SK-N-SH (cell line): ENCODE measurements around the gene SPRED1. TPM values are rescaled to one million over a fixed set of nuclear protein-coding genes. Genes with fewer than 3 reads are reported as not detected.

ENCODE experiments used
- CTCF ChIA-PET: fragments of 300-600, 350-600 bp; formaldehyde crosslinking; extraction: SDS; loops from one replicate; lab custom pipeline; 2021; lab: Yijun Ruan, JAX
- POLR2A ChIA-PET: fragments of 350-600 bp; sonication (Branson Sonifier 250); formaldehyde crosslinking; extraction: SDS; loops from one replicate; lab custom pipeline; 2020; ENCODE audit warnings: antibody characterized with exemption, inconsistent platforms; lab: Yijun Ruan, JAX
- DNase-seq: peaks from one replicate; pipeline ENCODE4 v3.0.0; 2012
- H2AFZ ChIP-seq: fragments of 200-600 bp; sonication (generic); 2 replicates; pipeline ENCODE4 v1.8.1; 2016; ENCODE audit warnings: antibody characterized with exemption, mild to moderate bottlenecking, low read depth
- H3F3A ChIP-seq: fragments of 200-600 bp; sonication (generic); replicated peaks from 2 replicates; pipeline ENCODE3; 2016; ENCODE audit warnings: antibody characterized with exemption, mild to moderate bottlenecking; ENCODE audit not compliant: insufficient read depth
- H3K27ac ChIP-seq, 2 experiments: fragments of 200-500 bp in 1 of 2; fragments of 200-600 bp in 1 of 2; sonication (Bioruptor generic) in 1 of 2; sonication (generic), shearing (Covaris generic) in 1 of 2; 2 replicates each; pipeline versions ENCODE4 v1.5.1 to v1.6.1; 2014 to 2016; ENCODE audit warnings: low read depth in 2 of 2, inconsistent platforms in 1 of 2, low read length in 1 of 2, mild to moderate bottlenecking in 1 of 2, mixed read lengths in 1 of 2
- H3K27me3 ChIP-seq: fragments of 200-600 bp; sonication (generic), shearing (Covaris generic); 2 replicates; pipeline ENCODE4 v1.6.1; 2016; ENCODE audit warnings: mixed run types; ENCODE audit not compliant: insufficient read depth
- H3K36me3 ChIP-seq, 2 experiments: fragments of 200-500 bp in 1 of 2; fragments of 200-600 bp in 1 of 2; sonication (Bioruptor generic) in 1 of 2; sonication (generic) in 1 of 2; replicated peaks in 1 of 2; 2 replicates each; pipeline versions ENCODE3 to v1.5.1; 2014 to 2016; ENCODE audit warnings: low read length in 1 of 2, mild to moderate bottlenecking in 1 of 2; ENCODE audit not compliant: insufficient read depth in 2 of 2, control insufficient read depth in 1 of 2
- H3K4me1 ChIP-seq, 2 experiments: fragments of 200-500 bp in 1 of 2; fragments of 200-600 bp in 1 of 2; sonication (Bioruptor generic) in 1 of 2; sonication (generic), shearing (Covaris generic) in 1 of 2; 2 replicates each; pipeline versions ENCODE4 v1.5.1 to v1.6.1; 2014 to 2016; ENCODE audit warnings: low read depth in 1 of 2, low read length in 1 of 2, mixed run types in 1 of 2; ENCODE audit not compliant: insufficient read depth in 2 of 2, control insufficient read depth in 1 of 2
- H3K4me2 ChIP-seq: fragments of 200-600 bp; sonication (generic), shearing (Covaris generic); 2 replicates; pipeline ENCODE4 v1.6.1; 2017; ENCODE audit warnings: mixed run types
- H3K4me3 ChIP-seq, 2 experiments: fragments of 200-500 bp in 1 of 2; fragments of 200-600 bp in 1 of 2; sonication (Bioruptor generic) in 1 of 2; sonication (generic), shearing (Covaris generic) in 1 of 2; 2 replicates each; pipeline versions ENCODE4 v1.5.1 to v1.8.1; 2014 to 2016; ENCODE audit warnings: low read depth in 2 of 2, inconsistent platforms in 1 of 2, low read length in 1 of 2, mild to moderate bottlenecking in 1 of 2, mixed read lengths in 1 of 2, moderate library complexity in 1 of 2
- H3K79me2 ChIP-seq: fragments of 200-600 bp; sonication (generic); 2 replicates; pipeline ENCODE4 v1.8.1; 2017; ENCODE audit warnings: mild to moderate bottlenecking; ENCODE audit not compliant: insufficient read depth
- H3K9ac ChIP-seq: fragments of 200-600 bp; sonication (generic); 2 replicates; pipeline ENCODE4 v1.6.1; 2017; ENCODE audit warnings: mixed run types
- H3K9me2 ChIP-seq: fragments of 200-600 bp; sonication (generic); 2 replicates; pipeline ENCODE4 v1.6.1; 2017; ENCODE audit warnings: mixed run types
- H3K9me3 ChIP-seq: fragments of 200-600 bp; sonication (generic); 2 replicates; pipeline ENCODE4 v1.6.1; 2017; ENCODE audit warnings: mixed run types, mild to moderate bottlenecking, moderate library complexity
- H4K20me1 ChIP-seq: fragments of 200-600 bp; sonication (generic); 2 replicates; pipeline ENCODE4 v1.6.1; 2017; ENCODE audit warnings: mild to moderate bottlenecking, mixed run types; ENCODE audit not compliant: insufficient read depth
- CHD2 ChIP-seq: fragments of 150-350 bp; IDR thresholded peaks from 2 replicates; pipeline ENCODE4 v1.6.1; 2018; ENCODE audit warnings: low read length; ENCODE audit not compliant: partially characterized antibody
- ELF1 ChIP-seq: IDR thresholded peaks from 2 replicates; pipeline ENCODE4 v1.4.0; 2012
- EP300 ChIP-seq, 2 experiments: IDR thresholded peaks; 2 replicates each; pipeline versions ENCODE4 v1.4.0 to v1.6.1; 2012; ENCODE audit warnings: borderline replicate concordance in 1 of 2, low read depth in 1 of 2, low read length in 1 of 2
- EZH2phosphoT487 ChIP-seq: fragments of 200-600 bp; sonication (generic); IDR thresholded peaks from 2 replicates; pipeline ENCODE4 v1.6.1; 2017; ENCODE audit warnings: low read depth, mixed run types, mild to moderate bottlenecking, antibody characterized with exemption, moderate library complexity, borderline replicate concordance
- FOSL2 ChIP-seq: IDR thresholded peaks from 2 replicates; pipeline ENCODE4 v1.4.0; 2012; ENCODE audit warnings: low read depth, mild to moderate bottlenecking, moderate library complexity, borderline replicate concordance
- FOXJ3 ChIP-seq: sonication (generic); formaldehyde crosslinking; IDR thresholded peaks from 2 replicates; pipeline ENCODE4 v1.5.1; 2020; ENCODE audit warnings: mild to moderate bottlenecking, missing genetic modification reagents
- FOXM1 ChIP-seq: IDR thresholded peaks from 2 replicates; pipeline ENCODE4 v1.4.0; 2012; ENCODE audit warnings: low read depth, mild to moderate bottlenecking
- GATA2 ChIP-seq: sonication (generic); formaldehyde crosslinking; IDR thresholded peaks from 2 replicates; pipeline ENCODE4 v1.5.0; 2020; ENCODE audit warnings: mild to moderate bottlenecking, missing genetic modification reagents
- JUND ChIP-seq: IDR thresholded peaks from 2 replicates; pipeline ENCODE4 v1.4.0; 2012
- MEF2A ChIP-seq: IDR thresholded peaks from 2 replicates; pipeline ENCODE4 v1.4.0; 2012; ENCODE audit warnings: low read depth, borderline replicate concordance
- MXI1 ChIP-seq: IDR thresholded peaks from 2 replicates; pipeline ENCODE4 v1.6.1; 2012; ENCODE audit warnings: mild to moderate bottlenecking, low read depth, low read length, improper control_type of control experiment
- NFIC ChIP-seq: IDR thresholded peaks from 2 replicates; pipeline ENCODE4 v1.4.0; 2012; ENCODE audit warnings: borderline replicate concordance
- NRF1 ChIP-seq: IDR thresholded peaks from 2 replicates; pipeline ENCODE4 v1.6.1; 2012; ENCODE audit warnings: low read depth, mild to moderate bottlenecking, low read length
- POLR2AphosphoS5 ChIP-seq: IDR thresholded peaks from 2 replicates; pipeline ENCODE4 v1.6.1; 2012; ENCODE audit warnings: low read depth, low read length
- RCOR1 ChIP-seq: fragments of 150-350 bp; IDR thresholded peaks from 2 replicates; pipeline ENCODE4 v1.6.1; 2017; ENCODE audit warnings: antibody characterized with exemption, low read length
- SMC3 ChIP-seq: IDR thresholded peaks from 2 replicates; pipeline ENCODE4 v1.6.1; 2012; ENCODE audit warnings: low read depth, low read length, improper control_type of control experiment
- TAF1 ChIP-seq: IDR thresholded peaks from 2 replicates; pipeline ENCODE4 v1.6.1; 2012; ENCODE audit warnings: low read depth, mild to moderate bottlenecking, low read length, moderate library complexity, borderline replicate concordance
- TCF12 ChIP-seq: IDR thresholded peaks from 2 replicates; pipeline ENCODE4 v1.4.0; 2012
- TEAD4 ChIP-seq: IDR thresholded peaks from 2 replicates; pipeline ENCODE4 v1.4.0; 2012; ENCODE audit warnings: mild to moderate bottlenecking, borderline replicate concordance; ENCODE audit not compliant: insufficient read depth
- YY1 ChIP-seq: IDR thresholded peaks from 2 replicates; pipeline ENCODE4 v1.4.0; 2012; ENCODE audit warnings: low read depth, mild to moderate bottlenecking
- WGBS: methylation state at CpG from one replicate; pipeline ENCODE4 v1.1.6; 2017; ENCODE audit warnings: low lambda C conversion rate; 5-methylcytosine and 5-hydroxymethylcytosine counted together
- polyA plus RNA-seq, 3 experiments: library from polyadenylated mRNA; depleted of rRNA; stranded (reverse); fragments of >200 nt; gene quantifications; 2 replicates each; pipeline ENCODE4 v1.2.3, GENCODE V29; 2012
- TF ChIP-seq, protein P1 (sequence below): fragments of 150-350 bp; IDR thresholded peaks from 2 replicates; pipeline ENCODE4 v1.6.1; 2017; ENCODE audit warnings: antibody characterized with exemption, low read length, low read depth, borderline replicate concordance
- TF ChIP-seq, protein P2 (sequence below): IDR thresholded peaks from 2 replicates; pipeline ENCODE4 v1.4.0; 2012; ENCODE audit warnings: low read depth, borderline replicate concordance
- TF ChIP-seq, protein P3 (sequence below): IDR thresholded peaks from 2 replicates; pipeline ENCODE4; 2012

The SPRED1 gene
- polyA plus RNA-seq, 1 of the 3 experiments (the other 2 are of a cell fraction) = 4.4 TPM

DNA sequence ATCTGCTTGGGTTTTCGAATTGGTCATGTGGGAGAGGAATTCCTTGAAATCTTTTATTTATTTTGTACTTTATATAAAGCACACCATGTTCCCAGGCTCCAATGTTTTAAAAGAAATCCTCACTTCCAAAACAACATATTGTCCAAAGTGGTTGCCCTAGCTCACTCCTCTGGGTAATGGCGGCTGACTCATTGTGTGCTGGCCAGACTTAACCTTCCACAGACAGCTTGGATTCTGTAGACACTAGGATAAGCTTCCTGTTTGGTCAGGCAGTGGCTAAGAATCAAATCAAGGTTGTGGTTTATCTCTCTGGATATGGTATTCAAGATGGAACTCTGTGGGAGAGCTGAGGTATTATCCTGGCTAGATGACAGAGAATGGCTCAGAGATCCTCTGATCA lies 145.5 kb downstream of the SPRED1 start (continued):
- TF ChIP-seq FOXJ3 = no peak
- no peak for TF ChIP-seq GATA2 (CRISPR knock-in tag)
- TF ChIP-seq NRF1 = no peak
- TF ChIP-seq RCOR1 = no peak
- TF ChIP-seq MEF2A = peak; percentile 62; the same call in 1 of the 2 replicates
- peak; percentile 56; the same call in 1 of the 2 replicates for TF ChIP-seq ELF1
- TF ChIP-seq, protein P1, sequence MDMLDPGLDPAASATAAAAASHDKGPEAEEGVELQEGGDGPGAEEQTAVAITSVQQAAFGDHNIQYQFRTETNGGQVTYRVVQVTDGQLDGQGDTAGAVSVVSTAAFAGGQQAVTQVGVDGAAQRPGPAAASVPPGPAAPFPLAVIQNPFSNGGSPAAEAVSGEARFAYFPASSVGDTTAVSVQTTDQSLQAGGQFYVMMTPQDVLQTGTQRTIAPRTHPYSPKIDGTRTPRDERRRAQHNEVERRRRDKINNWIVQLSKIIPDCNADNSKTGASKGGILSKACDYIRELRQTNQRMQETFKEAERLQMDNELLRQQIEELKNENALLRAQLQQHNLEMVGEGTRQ = no peak
- peak; percentile 93 for TF ChIP-seq TEAD4
- TF ChIP-seq MXI1 = no peak
- peak; percentile 40; the same call in 1 of the 2 replicates for TF ChIP-seq TAF1

DNA sequence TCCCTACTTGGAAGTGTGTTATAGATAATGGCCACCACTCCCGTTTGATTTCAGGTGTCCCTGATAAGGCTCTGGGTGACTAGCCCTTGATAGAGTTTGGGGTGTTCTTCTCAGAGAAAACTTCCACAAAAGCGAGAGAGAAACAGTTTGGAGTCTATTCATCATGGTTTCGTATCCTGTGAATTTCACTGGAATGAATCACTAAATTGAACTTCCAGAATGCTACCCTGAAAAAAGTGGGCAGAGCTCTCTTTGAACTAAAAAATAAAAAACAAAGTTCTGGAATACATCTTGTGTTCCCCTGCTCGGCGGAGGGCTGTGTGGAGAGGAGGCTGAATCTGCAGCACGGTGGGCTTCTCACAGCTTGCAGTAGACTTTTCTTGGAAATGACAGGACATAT lies 148.5 kb downstream of the SPRED1 start:
- peak; percentile 41; the same call in 1 of the 2 replicates for TF ChIP-seq FOSL2
- TF ChIP-seq ELF1 = no peak
- peak; percentile 32; the same call in 1 of the 2 replicates for TF ChIP-seq TCF12
- TF ChIP-seq JUND = peak; percentile 46
- 0 out of 2 replicates have a peak, but pooled peaks have one; percentile 11 for TF ChIP-seq NFIC
- H3K9ac ChIP-seq = no peak overlapping the region
- no peaks in the 10 kb centered on the region for H3K27me3 ChIP-seq
- no peaks in the 10 kb centered on the region for H3K9me2 ChIP-seq
- CTCF ChIA-PET = no interaction called here
- POLR2A ChIA-PET = no interaction called here
- no peaks in the 10 kb centered on the region for H3K9me3 ChIP-seq
- WGBS = 61% methylated on average over 6 of the region's 6 CpGs
- H3K36me3 ChIP-seq = no peaks in the 10 kb centered on the region
- peaks cover 14% of the 10 kb centered on the region for H3F3A ChIP-seq
- peak overlapping the region; percentile 29; the same call in 1 of the 2 replicates for H3K4me2 ChIP-seq
- DNase-seq = no peak
- no peaks in the 10 kb centered on the region for H4K20me1 ChIP-seq
- H2AFZ ChIP-seq = peak overlapping the region; percentile 53; the same call in 1 of the 2 replicates
- no peaks in the 10 kb centered on the region for H3K79me2 ChIP-seq
- no peak overlapping the region for H3K4me3 ChIP-seq
- peaks cover 0 to 8% of the 10 kb centered on the region in 2 experiments; a peak in 1 of 4 replicates for H3K4me1 ChIP-seq
- H3K27ac ChIP-seq = peak overlapping the region in 1 of 2 experiments; percentile 37; a peak in 2 of 4 replicates

DNA sequence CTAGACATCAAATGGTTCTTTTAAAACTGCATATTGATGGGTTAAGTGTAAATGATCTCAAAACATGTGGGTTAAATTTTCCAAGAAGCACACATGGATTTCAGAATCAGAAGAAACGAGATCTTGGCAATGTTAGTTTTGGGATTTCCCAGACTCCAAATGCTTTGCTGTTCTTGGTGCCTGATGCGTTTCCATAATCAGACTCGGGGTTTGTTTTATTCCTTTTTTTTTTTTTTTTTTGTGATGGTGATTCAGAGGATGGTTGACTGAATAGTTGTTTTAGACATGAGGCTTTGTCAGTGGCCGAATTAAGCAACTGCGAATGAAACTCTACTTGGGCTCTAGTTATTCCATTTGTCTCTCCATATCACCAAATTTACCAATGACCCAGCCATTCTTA lies 149.1 kb downstream of the SPRED1 start:
- Histone ChIP-seq H3K4me2 (no peak overlapping the region), H3K9me2 (no peaks in the 10 kb centered on the region), H3K4me3 (no peak overlapping the region), H3K9ac (no peak overlapping the region), H4K20me1 (no peaks in the 10 kb centered on the region), H3K36me3 (no peaks in the 10 kb centered on the region), H2AFZ (peak overlapping the region; percentile 53; the same call in 1 of the 2 replicates), H3K79me2 (no peaks in the 10 kb centered on the region), H3K9me3 (no peaks in the 10 kb centered on the region), H3F3A (peaks cover 14% of the 10 kb centered on the region), H3K4me1 (peaks cover 0 to 8% of the 10 kb centered on the region in 2 experiments; a peak in 1 of 4 replicates), H3K27ac (peak overlapping the region in 1 of 2 experiments; percentile 37; a peak in 2 of 4 replicates), H3K27me3 (no peaks in the 10 kb centered on the region)
- TF ChIP-seq SMC3 (no peak), YY1 (no peak), CHD2 (no peak), RCOR1 (no peak), JUND (no peak), FOXM1 (no peak), FOSL2 (no peak), NFIC (no peak), EP300 (IDR thresholded peaks at IDR 0.05; ENCODE audit: borderline replicate concordance in 1 of 2, low read depth in 1 of 2, low read length in 1 of 2) (no peak), EZH2phosphoT487 (no peak), TEAD4 (no peak), POLR2AphosphoS5 (no peak), FOXJ3 (no peak), NRF1 (no peak)
- TF ChIP-seq, protein P1 = no peak
- TF ChIP-seq, protein P2, sequence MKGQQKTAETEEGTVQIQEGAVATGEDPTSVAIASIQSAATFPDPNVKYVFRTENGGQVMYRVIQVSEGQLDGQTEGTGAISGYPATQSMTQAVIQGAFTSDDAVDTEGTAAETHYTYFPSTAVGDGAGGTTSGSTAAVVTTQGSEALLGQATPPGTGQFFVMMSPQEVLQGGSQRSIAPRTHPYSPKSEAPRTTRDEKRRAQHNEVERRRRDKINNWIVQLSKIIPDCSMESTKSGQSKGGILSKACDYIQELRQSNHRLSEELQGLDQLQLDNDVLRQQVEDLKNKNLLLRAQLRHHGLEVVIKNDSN = no peak
- TF ChIP-seq, protein P3, sequence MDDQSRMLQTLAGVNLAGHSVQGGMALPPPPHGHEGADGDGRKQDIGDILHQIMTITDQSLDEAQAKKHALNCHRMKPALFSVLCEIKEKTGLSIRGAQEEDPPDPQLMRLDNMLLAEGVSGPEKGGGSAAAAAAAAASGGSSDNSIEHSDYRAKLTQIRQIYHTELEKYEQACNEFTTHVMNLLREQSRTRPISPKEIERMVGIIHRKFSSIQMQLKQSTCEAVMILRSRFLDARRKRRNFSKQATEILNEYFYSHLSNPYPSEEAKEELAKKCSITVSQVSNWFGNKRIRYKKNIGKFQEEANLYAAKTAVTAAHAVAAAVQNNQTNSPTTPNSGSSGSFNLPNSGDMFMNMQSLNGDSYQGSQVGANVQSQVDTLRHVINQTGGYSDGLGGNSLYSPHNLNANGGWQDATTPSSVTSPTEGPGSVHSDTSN = no peak
- CTCF ChIA-PET = no interaction called here
- POLR2A ChIA-PET = no interaction called here
- no peak for DNase-seq
- WGBS = 73% methylated on average over 5 of the region's 5 CpGs
